Endothelial cell of umbilical vein (primary cell): Measurements from ENCODE around the gene WBP1L. TPM values are rescaled to one million over a fixed set of nuclear protein-coding genes. Genes with fewer than 3 reads are reported as not detected.
"Not testable (repeated sequence)": the region's sequence is repeated elsewhere in the genome, so short reads cannot be mapped to it uniquely, and the experiment has no call there.

ENCODE experiments used
- BruUV-seq: library from RNA; stranded (reverse); fragments of 400-500 nt; replicated peaks from 2 replicates; lab custom pipeline; 2021; lab: Mats Ljungman, UMichigan
- CTCF ChIA-PET: fragments of 300-600, 350-600 bp; sonication (Branson Sonifier 250); formaldehyde crosslinking; loops from one replicate; lab custom pipeline; 2021; ENCODE audit warnings: antibody characterized with exemption, inconsistent platforms; lab: Charles Lee
- POLR2A ChIA-PET: fragments of 300-600, 350-600 bp; sonication (Branson Sonifier 250); formaldehyde crosslinking; loops from one replicate; lab custom pipeline; 2021; ENCODE audit warnings: antibody characterized with exemption, inconsistent platforms; lab: Charles Lee
- DNase-seq: peaks from one replicate; pipeline ENCODE4 v3.0.0-alpha.2; 2011; ENCODE audit warnings: low read depth, low spot score
- FAIRE-seq: peaks from 2 replicates; lab custom pipeline; 2011; peaks lifted over from hg19 to GRCh38; lab: Jason Lieb, UNC
- H2AFZ ChIP-seq: 2 replicates; pipeline ENCODE4 v1.6.0; 2012; ENCODE audit warnings: low read depth, low read length, control low read depth, inconsistent platforms
- H3K27ac ChIP-seq: 2 replicates; pipeline ENCODE4 v1.5.1; 2011; ENCODE audit warnings: low read depth, mild to moderate bottlenecking, control low read depth, low read length, moderate library complexity; ENCODE audit not compliant: insufficient read depth
- H3K27me3 ChIP-seq, 2 experiments: 2 replicates each; pipeline versions ENCODE4 v1.6.0 to v1.6.1; 2011; ENCODE audit warnings: low read length in 2 of 2, mixed read lengths in 1 of 2; ENCODE audit not compliant: control insufficient read depth in 2 of 2, insufficient read depth in 2 of 2
- H3K36me3 ChIP-seq, 2 experiments: 2 replicates in 1 of 2; 3 replicates in 1 of 2; pipeline ENCODE4 v1.5.1; 2011; ENCODE audit warnings: low read length in 2 of 2, mild to moderate bottlenecking in 1 of 2, moderate library complexity in 1 of 2; ENCODE audit not compliant: control insufficient read depth in 2 of 2, insufficient read depth in 2 of 2; ENCODE audit errors: extremely low read depth in 1 of 2
- H3K4me1 ChIP-seq: 3 replicates; pipeline ENCODE4 v1.5.1; 2011; ENCODE audit warnings: mild to moderate bottlenecking, low read length; ENCODE audit not compliant: control insufficient read depth, insufficient read depth; ENCODE audit errors: extremely low read depth
- H3K4me2 ChIP-seq: 2 replicates; pipeline ENCODE4 v1.6.1; 2011; ENCODE audit warnings: low read length, control low read depth, mixed read lengths; ENCODE audit not compliant: insufficient read depth
- H3K4me3 ChIP-seq, 3 experiments: fragments of 200-600 bp in 1 of 3; sonication (generic), shearing (Covaris generic) in 1 of 3; replicated peaks in 1 of 3; 2 replicates each; pipeline ENCODE4 v1.5.1; 2011 to 2016; ENCODE audit warnings: control low read depth in 3 of 3, low read length in 3 of 3, mild to moderate bottlenecking in 2 of 3, inconsistent platforms in 1 of 3, low read depth in 1 of 3, moderate library complexity in 1 of 3; ENCODE audit not compliant: insufficient read depth in 1 of 3
- H3K79me2 ChIP-seq: 2 replicates; pipeline ENCODE4 v1.6.0; 2012; ENCODE audit warnings: low read length, inconsistent platforms; ENCODE audit not compliant: control insufficient read depth, insufficient read depth
- H3K9ac ChIP-seq: replicated peaks from 2 replicates; pipeline ENCODE3; 2011; ENCODE audit warnings: low read length, control low read depth; ENCODE audit not compliant: insufficient read depth; ENCODE audit errors: extremely low read depth
- H3K9me1 ChIP-seq: replicated peaks from 3 replicates; pipeline ENCODE4 v1.6.0; 2011; ENCODE audit warnings: mild to moderate bottlenecking, low read length; ENCODE audit not compliant: control insufficient read depth, insufficient read depth; ENCODE audit errors: extremely low read depth
- H3K9me3 ChIP-seq: replicated peaks from 2 replicates; pipeline ENCODE4 v1.5.1; 2012; ENCODE audit warnings: low read length, inconsistent platforms; ENCODE audit not compliant: control insufficient read depth, insufficient read depth
- H4K20me1 ChIP-seq: replicated peaks from 2 replicates; pipeline ENCODE3; 2011; ENCODE audit warnings: mild to moderate bottlenecking, low read length; ENCODE audit not compliant: control insufficient read depth, insufficient read depth; ENCODE audit errors: extremely low read depth
- CTCF ChIP-seq, 2 donors: IDR thresholded peaks; 1 replicate in 1 of 2; 2 replicates in 1 of 2; pipeline ENCODE4 v1.5.1; 2011; ENCODE audit warnings: low read length in 2 of 2, mild to moderate bottlenecking in 2 of 2, moderate library complexity in 2 of 2, control low read depth in 1 of 2, inconsistent platforms in 1 of 2, low read depth in 1 of 2; ENCODE audit not compliant: insufficient read depth in 1 of 2; ENCODE audit errors: extremely low read depth in 1 of 2
- GATA2 ChIP-seq: IDR thresholded peaks from 2 replicates; pipeline ENCODE4 v1.7.0; 2011; ENCODE audit warnings: low read depth, mild to moderate bottlenecking, moderate library complexity, mixed read lengths, low read length; ENCODE audit not compliant: insufficient read length, insufficient read depth
- POLR2A ChIP-seq: IDR thresholded peaks from 2 replicates; pipeline ENCODE4 v1.6.1; 2012; ENCODE audit warnings: low read depth, mild to moderate bottlenecking, control low read depth, low read length
- POLR2AphosphoS5 ChIP-seq: IDR thresholded peaks from 2 replicates; pipeline ENCODE4 v1.6.1; 2012; ENCODE audit warnings: low read depth, mild to moderate bottlenecking, control low read depth, low read length, moderate library complexity; ENCODE audit not compliant: insufficient read depth
- dilution Hi-C: fragments of 300-500 bp; cut with MboI; formaldehyde crosslinking; loops from one replicate; pipeline ENCODE4 v1.15.0; 2019; ENCODE audit warnings: low sequenced_read_pairs; ENCODE audit not compliant: extremely low pct_ligation_motif_present
- intact Hi-C: fragments of 100-400 bp; cut with micrococcal nuclease; formaldehyde crosslinking; loops from one replicate; pipeline ENCODE4 v1.10.0; 2022
- polyA plus RNA-seq, 4 experiments: library from polyadenylated mRNA; depleted of rRNA in 3 of 4; stranded (reverse) in 3 of 4; unstranded in 1 of 4; fragments of >200 nt; gene quantifications; 2 replicates each; pipeline versions ENCODE4 v1.2.1 to v1.2.3, GENCODE V29; 2011 to 2012; ENCODE audit warnings: missing spikeins in 1 of 4
- total RNA-seq: library from RNA; stranded (reverse); gene quantifications from 2 replicates; pipeline ENCODE4 v1.2.3, GENCODE V29; 2021

WBP1L gene
- total and polyA plus RNA-seq, 2 donors (not counting 3 experiments of a cell fraction or from before 2014, with no cell fraction given): 46.0 to 70.3 TPM

GRCh38 chr10:102740229-102740628 is 3.5 kb upstream of the WBP1L start:
- Histone ChIP-seq H3K27ac (no peak overlapping the region), H3K79me2 (peaks cover 12% of the 10 kb centered on the region), H3K9ac (no peak overlapping the region), H3K36me3 (peaks cover 0 to 2% of the 10 kb centered on the region in 2 experiments), H3K4me3 (no peak overlapping the region), H3K4me1 (peaks cover 12% of the 10 kb centered on the region), H3K27me3 (no peaks in the 10 kb centered on the region), H4K20me1 (no peaks in the 10 kb centered on the region), H3K9me3 (no peaks in the 10 kb centered on the region), H2AFZ (no peak overlapping the region), H3K4me2 (no peak overlapping the region), H3K9me1 (no peaks in the 10 kb centered on the region)
- dilution Hi-C loops (no loop called here), intact Hi-C loops (loop anchor here (5.0 kb wide), 2 partner anchors 37 to 177 kb away; partner anchors contain the start of gene CNNM2)
- FAIRE-seq: no peak
- CTCF ChIA-PET: interaction anchor here (1.3 to 2.2 kb wide), 3 partner anchors 9 to 162 kb away, joined by 4 to 14 read pairs (median 7); no protein-coding TSS in a partner anchor
- no TSS peak for BruUV-seq
- no peak for TF ChIP-seq GATA2
- no peak for TF ChIP-seq CTCF (IDR thresholded peaks at IDR 0.05; ENCODE audit: extremely low read depth in 1 of 2, insufficient read depth in 1 of 2, low read depth in 1 of 2, low read length in 2 of 2)
- TF ChIP-seq POLR2A: no peak
- no peak for DNase-seq
- POLR2A ChIA-PET: no interaction called here

DNA sequence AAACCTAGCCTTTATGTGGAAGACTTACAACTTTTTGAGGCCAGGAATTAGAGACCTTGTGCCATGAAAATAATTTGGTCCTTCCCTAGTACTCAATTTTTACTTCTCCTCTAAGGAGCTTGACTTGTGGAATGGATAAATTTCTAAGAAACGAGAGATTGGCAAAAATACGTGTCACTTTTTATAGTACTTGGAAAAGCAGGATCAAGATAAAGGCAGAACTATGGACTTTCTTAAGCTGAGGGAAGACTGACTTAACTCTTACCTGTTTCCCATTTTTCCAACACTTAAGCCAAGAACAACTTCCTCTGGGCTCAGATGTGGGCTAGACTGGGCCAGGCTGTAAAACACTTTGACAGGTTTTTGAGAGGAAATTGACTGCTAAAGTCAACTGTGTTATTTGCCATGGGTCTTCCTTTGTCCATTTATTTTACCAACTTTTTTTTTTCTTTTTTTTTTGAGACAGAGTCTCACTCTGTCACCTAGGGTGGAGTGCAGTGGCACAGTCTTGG is 2.0 kb upstream of the WBP1L start:
- Histone ChIP-seq H3K27ac (no peak overlapping the region), H3K4me3 (no peak overlapping the region), H3K4me2 (no peak overlapping the region), H4K20me1 (no peaks in the 10 kb centered on the region), H3K9ac (no peak overlapping the region), H3K79me2 (peaks cover 24% of the 10 kb centered on the region), H3K4me1 (peaks cover 15% of the 10 kb centered on the region), H3K9me3 (no peaks in the 10 kb centered on the region), H3K9me1 (no peaks in the 10 kb centered on the region), H2AFZ (no peak overlapping the region), H3K36me3 (peaks cover 0 to 2% of the 10 kb centered on the region in 2 experiments), H3K27me3 (no peaks in the 10 kb centered on the region)
- intact Hi-C loops (loop anchor here (5.0 kb wide), 2 partner anchors 36 to 176 kb away; partner anchors contain the start of gene CNNM2), dilution Hi-C loops (no loop called here)
- ChIA-PET POLR2A (no interaction called here), CTCF (interaction anchor here (1.7 to 2.2 kb wide), 2 partner anchors 10 to 160 kb away, joined by 4 to 14 read pairs; no protein-coding TSS in a partner anchor)
- FAIRE-seq: no peak
- DNase-seq: peak; percentile 88
- BruUV-seq: no TSS peak
- TF ChIP-seq POLR2AphosphoS5 (peak; percentile 20), GATA2 (no peak)

GRCh38 chr10:102742313-102742712 is 1.4 kb upstream of the WBP1L start:
- POLR2A ChIA-PET, H3K9me1 ChIP-seq, H3K9ac ChIP-seq, H3K4me3 ChIP-seq, H3K9me3 ChIP-seq, H4K20me1 ChIP-seq, H3K36me3 ChIP-seq, H3K27me3 ChIP-seq, H3K27ac ChIP-seq, DNase-seq, dilution Hi-C loops, FAIRE-seq, H2AFZ ChIP-seq, H3K4me2 ChIP-seq, BruUV-seq: not testable (repeated sequence)
- CTCF ChIA-PET: interaction anchor here (0.8 to 2.2 kb wide), 2 partner anchors 73 to 160 kb away, joined by 3 to 14 read pairs; no protein-coding TSS in a partner anchor
- Histone ChIP-seq H3K4me1 (peaks cover 15% of the 10 kb centered on the region), H3K79me2 (peaks cover 24% of the 10 kb centered on the region)
- intact Hi-C loops: loop anchor here (5.0 kb wide), 2 partner anchors 35 to 175 kb away; partner anchors contain the start of gene CNNM2
